NCI-H526 treated with DMSO at 0.1 percent for 48 hours (cell line): ENCODE results near the gene PTPN6.

Source experiments
- DNase-seq: peaks from one replicate; lab custom pipeline; 2025; lab: John Stamatoyannopoulos, UW

The PTPN6 gene

GRCh38 chr12:6970096-6970527, 19.0 kb downstream of the PTPN6 start:
- DNase-seq = peak; percentile 1

GRCh38 chr12:6974180-6974579, 23.0 kb downstream of the PTPN6 start:
- no peak for DNase-seq

- no peak for DNase-seq
These were observed 24.3 kb downstream of the PTPN6 start for GRCh38 chr12:6975297-6976032.

GRCh38 chr12:6977653-6978052, 26.5 kb downstream of the PTPN6 start:
- no peak for DNase-seq

GRCh38 chr12:6978188-6978587, 27.0 kb downstream of the PTPN6 start:
- no peak for DNase-seq

GRCh38 chr12:6978611-6979011, 27.5 kb downstream of the PTPN6 start:
- no peak for DNase-seq

GRCh38 chr12:6979021-6979420, 27.9 kb downstream of the PTPN6 start:
- DNase-seq = no peak

- DNase-seq = no peak
These were observed 28.3 kb downstream of the PTPN6 start for GRCh38 chr12:6979453-6979852.

- no peak for DNase-seq
These were observed 28.9 kb downstream of the PTPN6 start for GRCh38 chr12:6980075-6980474.

GRCh38 chr12:6980740-6981139, 29.6 kb downstream of the PTPN6 start:
- no peak for DNase-seq

GRCh38 chr12:6981152-6982052, 30.2 kb downstream of the PTPN6 start:
- no peak for DNase-seq

GRCh38 chr12:6982532-6982931, 31.4 kb downstream of the PTPN6 start:
- no peak for DNase-seq

GRCh38 chr12:6987956-6988553, 36.9 kb downstream of the PTPN6 start:
- peak; percentile 57 for DNase-seq

GRCh38 chr12:6996040-6996441, 44.9 kb downstream of the PTPN6 start:
- DNase-seq = no peak

- DNase-seq = no peak
These were observed 47.7 kb downstream of the PTPN6 start for GRCh38 chr12:6998715-6999451.

- no peak for DNase-seq
These were observed 50.9 kb downstream of the PTPN6 start for GRCh38 chr12:7001921-7002591.

GRCh38 chr12:7004287-7004803, 53.2 kb downstream of the PTPN6 start:
- no peak for DNase-seq

- no peak for DNase-seq
These were observed 53.7 kb downstream of the PTPN6 start for GRCh38 chr12:7004840-7005239.

- no peak for DNase-seq
These were observed 54.2 kb downstream of the PTPN6 start for GRCh38 chr12:7005311-7005710.

- no peak for DNase-seq
These were observed 55.5 kb downstream of the PTPN6 start for GRCh38 chr12:7006639-7007038.

GRCh38 chr12:7008864-7009263, 57.7 kb downstream of the PTPN6 start:
- no peak for DNase-seq
